Fibroblast of lung (primary cell): ENCODE results near the gene SMIM26.

ENCODE experiments used
- EZH2 ChIP-seq: IDR thresholded peaks from 2 replicates; pipeline ENCODE4 v1.5.1; 2012; ENCODE audit warnings: low read length, control low read depth, mild to moderate bottlenecking; ENCODE audit errors: missing control alignments
- TF ChIP-seq, protein P1 (sequence below), 2 donors: IDR thresholded peaks in 1 of 2; conservative IDR thresholded peaks in 1 of 2; 1 replicate in 1 of 2; 2 replicates in 1 of 2; pipeline ENCODE4 v1.5.1; 2011 to 2012; ENCODE audit warnings: low read length in 2 of 2, control low read depth in 1 of 2, inconsistent platforms in 1 of 2, low read depth in 1 of 2, mild to moderate bottlenecking in 1 of 2

DNA sequence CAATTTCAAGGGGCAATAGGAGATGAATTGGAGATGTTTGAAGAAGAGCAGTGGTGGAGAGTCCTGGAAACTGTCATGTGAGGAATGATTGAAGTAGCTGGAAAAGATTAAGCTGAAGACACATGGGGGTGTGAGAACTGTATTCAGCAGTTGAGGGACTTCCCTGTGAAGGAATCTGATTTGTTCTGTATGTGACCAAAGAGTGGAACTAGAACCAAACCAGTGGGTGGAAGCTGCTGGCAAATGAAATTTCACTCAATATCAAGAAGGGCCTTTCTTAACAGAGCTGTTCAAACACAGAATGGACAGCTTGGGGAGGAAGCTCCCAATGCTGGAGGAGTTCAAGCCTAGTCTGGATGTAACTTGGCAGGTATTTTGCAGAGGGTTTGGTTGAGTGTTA is 38.2 kb upstream of the SMIM26 start:
- TF ChIP-seq, protein P1, sequence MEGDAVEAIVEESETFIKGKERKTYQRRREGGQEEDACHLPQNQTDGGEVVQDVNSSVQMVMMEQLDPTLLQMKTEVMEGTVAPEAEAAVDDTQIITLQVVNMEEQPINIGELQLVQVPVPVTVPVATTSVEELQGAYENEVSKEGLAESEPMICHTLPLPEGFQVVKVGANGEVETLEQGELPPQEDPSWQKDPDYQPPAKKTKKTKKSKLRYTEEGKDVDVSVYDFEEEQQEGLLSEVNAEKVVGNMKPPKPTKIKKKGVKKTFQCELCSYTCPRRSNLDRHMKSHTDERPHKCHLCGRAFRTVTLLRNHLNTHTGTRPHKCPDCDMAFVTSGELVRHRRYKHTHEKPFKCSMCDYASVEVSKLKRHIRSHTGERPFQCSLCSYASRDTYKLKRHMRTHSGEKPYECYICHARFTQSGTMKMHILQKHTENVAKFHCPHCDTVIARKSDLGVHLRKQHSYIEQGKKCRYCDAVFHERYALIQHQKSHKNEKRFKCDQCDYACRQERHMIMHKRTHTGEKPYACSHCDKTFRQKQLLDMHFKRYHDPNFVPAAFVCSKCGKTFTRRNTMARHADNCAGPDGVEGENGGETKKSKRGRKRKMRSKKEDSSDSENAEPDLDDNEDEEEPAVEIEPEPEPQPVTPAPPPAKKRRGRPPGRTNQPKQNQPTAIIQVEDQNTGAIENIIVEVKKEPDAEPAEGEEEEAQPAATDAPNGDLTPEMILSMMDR (conservative IDR thresholded peaks at IDR 0.05 in 1 of 2, IDR thresholded peaks at IDR 0.05 in 1 of 2; ENCODE audit: low read depth in 1 of 2, low read length in 2 of 2) = no peak
- TF ChIP-seq EZH2 = no peak
